Esophagus muscularis mucosa (tissue), 4 donors: ENCODE measurements around the gene CPD. TPM values are rescaled to one million over a fixed set of nuclear protein-coding genes. Genes with fewer than 3 reads are reported as not detected.

ENCODE experiments used
- DNase-seq: peaks from one replicate; pipeline ENCODE4 v3.0.0-alpha.2; 2017; ENCODE audit errors: extremely low spot score
- H3K27ac ChIP-seq, 4 donors: fragments of 200-600 bp; sonication (generic); replicated peaks in 1 of 4; 1 replicate in 3 of 4; 2 replicates in 1 of 4; pipeline ENCODE4 v1.5.1; 2016 to 2019; ENCODE audit warnings: mild to moderate bottlenecking in 1 of 4
- H3K27me3 ChIP-seq, 4 donors: fragments of 200-600 bp; sonication (generic); one replicate each; pipeline versions ENCODE4 v1.5.1 to v1.6.0; 2016 to 2019
- H3K36me3 ChIP-seq, 4 donors: fragments of 200-600 bp; sonication (generic); one replicate each; pipeline ENCODE4 v1.5.1; 2016 to 2019
- H3K4me1 ChIP-seq, 4 donors: fragments of 200-600 bp; sonication (generic); one replicate each; pipeline ENCODE4 v1.5.1; 2016 to 2019
- H3K4me3 ChIP-seq, 4 donors: fragments of 200-600 bp; sonication (generic); 1 replicate in 2 of 4; 2 replicates in 2 of 4; pipeline ENCODE4 v1.5.1; 2016 to 2019; ENCODE audit warnings: mild to moderate bottlenecking in 4 of 4, moderate library complexity in 1 of 4
- H3K9me3 ChIP-seq, 4 donors: fragments of 200-600 bp; sonication (generic); 1 replicate in 3 of 4; 2 replicates in 1 of 4; pipeline ENCODE4 v1.5.1; 2016 to 2019
- CTCF ChIP-seq, 3 experiments: fragments of 200-600 bp in 2 of 3; fragments of 450-650 bp in 1 of 3; sonication (generic) in 2 of 3; IDR thresholded peaks; one replicate each; pipeline ENCODE4 v1.5.1; 2017 to 2019; ENCODE audit warnings: antibody characterized with exemption in 3 of 3, mild to moderate bottlenecking in 2 of 3, moderate library complexity in 1 of 3
- EP300 ChIP-seq: sonication (generic); formaldehyde crosslinking; IDR thresholded peaks from one replicate; pipeline ENCODE4 v1.6.1; 2017; ENCODE audit warnings: antibody characterized with exemption
- POLR2A ChIP-seq: fragments of 450-650 bp; IDR thresholded peaks from one replicate; pipeline ENCODE4 v1.6.1; 2017; ENCODE audit warnings: antibody characterized with exemption, moderate library complexity, mild to moderate bottlenecking, low read depth
- POLR2AphosphoS5 ChIP-seq, 2 donors: sonication (generic); formaldehyde crosslinking; IDR thresholded peaks; one replicate each; pipeline ENCODE4 v1.6.1; 2017; ENCODE audit warnings: antibody characterized with exemption in 2 of 2
- WGBS: methylation state at CpG from one replicate; pipeline ENCODE4 v1.1.5; 2018; 5-methylcytosine and 5-hydroxymethylcytosine counted together
- intact Hi-C: fragments of 100-400 bp; cut with DNase I; formaldehyde crosslinking; loops from one replicate; pipeline ENCODE4 v1.15.1; 2023
- small RNA-seq, 3 donors: library from RNA; depleted of rRNA; stranded (forward); fragments of <200 nt; gene quantifications; one replicate each; pipeline ENCODE3, GENCODE V24; 2016
- total RNA-seq, 4 donors: library from RNA; depleted of rRNA; stranded (reverse); fragments of >200 nt; gene quantifications; one replicate each; pipeline versions ENCODE4 v1.1.0 to v1.2.1, GENCODE V29; 2016

Gene CPD
- total RNA-seq, 4 donors from 2014 or later = 67.0 to 141 (median 95.1) TPM

DNA sequence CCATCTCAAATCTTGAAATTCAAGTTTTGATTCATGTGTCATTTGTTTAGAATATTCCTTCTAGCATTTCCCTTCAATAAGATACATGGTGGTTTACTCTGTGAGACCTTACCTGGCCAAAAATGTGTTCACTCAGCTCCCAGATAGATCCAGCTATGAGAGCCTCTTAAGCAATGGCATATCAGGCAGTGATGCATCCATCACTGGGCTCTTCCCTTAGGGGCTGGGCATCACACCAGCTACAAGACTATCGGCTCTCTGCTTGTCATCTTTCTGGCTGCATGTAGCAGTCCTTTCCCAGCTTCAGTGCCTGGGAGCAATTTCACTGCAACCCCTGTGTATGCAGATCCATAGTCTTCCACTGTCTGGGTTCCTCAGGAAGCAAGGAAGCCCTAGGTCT, 139.1 kb downstream of the CPD start:
- no peak for TF ChIP-seq EP300
- no peak for TF ChIP-seq POLR2AphosphoS5 (IDR thresholded peaks at IDR 0.05)
- TF ChIP-seq POLR2A = no peak
- no peak for TF ChIP-seq CTCF (IDR thresholded peaks at IDR 0.05)
- peaks cover 0 to 22% (median 18%) of the 10 kb centered on the region in 4 donors for H3K4me1 ChIP-seq
- no peaks in the 10 kb centered on the region for H3K27me3 ChIP-seq
- no peak overlapping the region for H3K27ac ChIP-seq
- WGBS = 91% methylated on average over 1 of the region's 1 CpG
- DNase-seq = no peak
- no peak overlapping the region for H3K4me3 ChIP-seq
- intact Hi-C loops = no loop called here
- peaks cover 12 to 76% (median 46%) of the 10 kb centered on the region in 4 donors for H3K36me3 ChIP-seq
- H3K9me3 ChIP-seq = no peaks in the 10 kb centered on the region

GRCh38 chr17:30519166-30519565, 140.4 kb downstream of the CPD start:
- Histone ChIP-seq H3K4me3 (no peak overlapping the region), H3K9me3 (no peaks in the 10 kb centered on the region), H3K4me1 (peaks cover 0 to 22% (median 18%) of the 10 kb centered on the region in 4 donors), H3K36me3 (peaks cover 8 to 74% (median 42%) of the 10 kb centered on the region in 4 donors), H3K27ac (peak overlapping the region in 2 of 4 donors; percentile 51 to 54), H3K27me3 (no peaks in the 10 kb centered on the region)
- intact Hi-C loops = no loop called here
- DNase-seq = no peak
- WGBS = 54% methylated on average over 5 of the region's 5 CpGs
- no peak for TF ChIP-seq EP300
- no peak for TF ChIP-seq POLR2AphosphoS5 (IDR thresholded peaks at IDR 0.05)
- TF ChIP-seq CTCF (IDR thresholded peaks at IDR 0.05) = no peak
- TF ChIP-seq POLR2A = no peak

Small RNA genes within 50 kb of the gene (small RNA-seq; reads per million reads assigned to genes)
- 0 reads per million in 3 donors for gene RF00019
- 0 reads per million in 3 donors for gene RNU6-990P

Other genes starting within 250 kb of the CPD start
- gene SLC6A4, start 143.2 kb upstream of the CPD start, total RNA-seq = under 1 TPM; 0.11 to 0.50 (median 0.27) TPM
- gene BLMH, start 87.0 kb upstream of the CPD start, total RNA-seq = 10 to 100 TPM; 16.6 to 22.4 (median 20.8) TPM
- under 1 TPM in 1 of 4 donors, not detected in 3; 0.29 TPM for gene TMIGD1, start 44.9 kb upstream of the CPD start, total RNA-seq
- 10 to 100 TPM; 28.3 to 49.5 (median 34.2) TPM for gene GOSR1, start 98.5 kb downstream of the CPD start, total RNA-seq